Stomach (tissue), 9 donors: ENCODE data around the gene RASSF3. TPM values are rescaled to one million over a fixed set of nuclear protein-coding genes. Genes with fewer than 3 reads are reported as not detected.

Source experiments
- DNase-seq, 2 donors: peaks; one replicate each; pipeline versions ENCODE4 v3.0.0 to v3.0.0-alpha.2; 2013 to 2019
- H3K27ac ChIP-seq, 5 donors: fragments of 200-600 bp in 4 of 5; sonication (generic) in 4 of 5; one replicate each; pipeline ENCODE4 v1.5.1; 2013 to 2019; ENCODE audit warnings: mild to moderate bottlenecking in 1 of 5, moderate library complexity in 1 of 5
- H3K27me3 ChIP-seq, 3 donors: fragments of 200-600 bp; sonication (generic); one replicate each; pipeline ENCODE4 v1.5.1; 2017 to 2019; ENCODE audit warnings: mixed run types in 1 of 3
- H3K36me3 ChIP-seq, 4 donors: fragments of 200-600 bp; sonication (generic); 1 replicate in 3 of 4; 2 replicates in 1 of 4; pipeline ENCODE4 v1.5.1; 2016 to 2019
- H3K4me1 ChIP-seq, 4 donors: fragments of 200-600 bp; sonication (generic); one replicate each; pipeline ENCODE4 v1.5.1; 2016 to 2019
- H3K4me3 ChIP-seq, 4 donors: fragments of 200-600 bp; sonication (generic) in 3 of 4; one replicate each; pipeline ENCODE4 v1.5.1; 2016 to 2019; ENCODE audit warnings: mild to moderate bottlenecking in 1 of 4
- H3K9me3 ChIP-seq, 4 donors: fragments of 200-600 bp; sonication (generic); one replicate each; pipeline ENCODE4 v1.5.1; 2016 to 2019
- EP300 ChIP-seq: sonication (generic); formaldehyde crosslinking; IDR thresholded peaks from one replicate; pipeline ENCODE4 v1.6.1; 2017; ENCODE audit warnings: antibody characterized with exemption
- POLR2A ChIP-seq, 4 donors: fragments of 450-650 bp; IDR thresholded peaks; one replicate each; pipeline ENCODE4 v1.6.1; 2016; ENCODE audit warnings: antibody characterized with exemption in 4 of 4, control low read depth in 2 of 4, mild to moderate bottlenecking in 1 of 4, moderate library complexity in 1 of 4
- POLR2AphosphoS5 ChIP-seq, 3 donors: sonication (generic); formaldehyde crosslinking; IDR thresholded peaks; one replicate each; pipeline ENCODE4 v1.6.1; 2016; ENCODE audit warnings: antibody characterized with exemption in 3 of 3
- WGBS, 5 donors: extraction: QIAGEN DNeasy Blood & Tissue Kit in 3 of 5; methylation state at CpG; one replicate each; pipeline versions ENCODE4 v1.1.5 to v1.1.7; 2013 to 2018; 5-methylcytosine and 5-hydroxymethylcytosine counted together
- intact Hi-C: fragments of 100-400 bp; cut with DNase I; formaldehyde crosslinking; loops from one replicate; pipeline ENCODE4 v1.15.1; 2023; ENCODE audit warnings: low total_unique reads
- polyA plus RNA-seq, 3 donors: library from polyadenylated mRNA; stranded (reverse); fragments of 200-250 nt; gene quantifications; one replicate each; pipeline ENCODE4 v1.2.3, GENCODE V29; 2013
- total RNA-seq, 5 donors: library from RNA; depleted of rRNA; stranded (reverse); fragments of >200 nt; gene quantifications; one replicate each; pipeline versions ENCODE4 v1.1.0 to v1.2.3, GENCODE V29; 2014 to 2016
- TF ChIP-seq, protein P1 (sequence below), 7 experiments: fragments of 450-650 bp in 4 of 7; fragments of 200-600 bp in 3 of 7; sonication (generic) in 3 of 7; IDR thresholded peaks; one replicate each; pipeline ENCODE4 v1.5.1; 2016 to 2019; ENCODE audit warnings: antibody characterized with exemption in 7 of 7, control low read depth in 2 of 7, mild to moderate bottlenecking in 1 of 7
- donor health status: healthy with polysubstance abuse.
- donor health status: Bipolar disorder and iron deficiency.
- donor health status: healthy.

RASSF3 gene
- total and polyA plus RNA-seq, 8 donors, result 29.3 to 109 (median 54.8) TPM

DNA sequence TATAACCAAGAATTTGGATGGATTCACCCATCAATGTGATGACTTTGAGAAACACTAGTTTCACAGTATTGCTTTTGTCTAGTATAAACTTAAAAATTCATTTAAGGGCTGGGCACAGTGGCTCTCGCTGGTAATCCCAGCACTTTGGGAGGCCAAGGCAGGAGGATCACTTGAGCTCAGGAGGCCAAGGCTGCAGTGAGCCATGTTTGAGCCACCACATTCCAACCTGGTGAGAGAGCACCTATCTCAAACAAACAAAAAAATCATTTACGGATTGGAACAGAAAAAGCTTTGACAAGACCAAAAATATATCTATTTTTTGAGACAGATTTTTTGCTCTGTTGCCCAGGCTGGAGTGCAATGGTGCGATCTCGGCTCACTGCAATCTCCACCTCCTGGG, 121.4 kb downstream of the RASSF3 start:
- Histone ChIP-seq H3K36me3 (peaks cover 8 to 78% (median 74%) of the 10 kb centered on the region in 4 donors), H3K27me3 (no peaks in the 10 kb centered on the region), H3K9me3 (no peaks in the 10 kb centered on the region), H3K4me3 (no peak overlapping the region), H3K27ac (no peak overlapping the region), H3K4me1 (peaks cover 0 to 9% (median 0%) of the 10 kb centered on the region in 4 donors)
- TF ChIP-seq, protein P1, sequence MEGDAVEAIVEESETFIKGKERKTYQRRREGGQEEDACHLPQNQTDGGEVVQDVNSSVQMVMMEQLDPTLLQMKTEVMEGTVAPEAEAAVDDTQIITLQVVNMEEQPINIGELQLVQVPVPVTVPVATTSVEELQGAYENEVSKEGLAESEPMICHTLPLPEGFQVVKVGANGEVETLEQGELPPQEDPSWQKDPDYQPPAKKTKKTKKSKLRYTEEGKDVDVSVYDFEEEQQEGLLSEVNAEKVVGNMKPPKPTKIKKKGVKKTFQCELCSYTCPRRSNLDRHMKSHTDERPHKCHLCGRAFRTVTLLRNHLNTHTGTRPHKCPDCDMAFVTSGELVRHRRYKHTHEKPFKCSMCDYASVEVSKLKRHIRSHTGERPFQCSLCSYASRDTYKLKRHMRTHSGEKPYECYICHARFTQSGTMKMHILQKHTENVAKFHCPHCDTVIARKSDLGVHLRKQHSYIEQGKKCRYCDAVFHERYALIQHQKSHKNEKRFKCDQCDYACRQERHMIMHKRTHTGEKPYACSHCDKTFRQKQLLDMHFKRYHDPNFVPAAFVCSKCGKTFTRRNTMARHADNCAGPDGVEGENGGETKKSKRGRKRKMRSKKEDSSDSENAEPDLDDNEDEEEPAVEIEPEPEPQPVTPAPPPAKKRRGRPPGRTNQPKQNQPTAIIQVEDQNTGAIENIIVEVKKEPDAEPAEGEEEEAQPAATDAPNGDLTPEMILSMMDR (IDR thresholded peaks at IDR 0.05), result no peak
- no peak for TF ChIP-seq EP300
- no peak for TF ChIP-seq POLR2A (IDR thresholded peaks at IDR 0.05)
- no peak for TF ChIP-seq POLR2AphosphoS5 (IDR thresholded peaks at IDR 0.05)
- 92 to 97% (median 92%) methylated on average over 4 of the region's 4 CpGs for WGBS, 5 donors
- intact Hi-C loops, result no loop called here
- no peak for DNase-seq

GRCh38 chr12:64733857-64734256, 123.6 kb downstream of the RASSF3 start:
- Histone ChIP-seq H3K36me3 (peaks cover 16 to 79% (median 73%) of the 10 kb centered on the region in 4 donors), H3K9me3 (no peaks in the 10 kb centered on the region), H3K4me1 (peaks cover 0 to 9% (median 0%) of the 10 kb centered on the region in 4 donors), H3K4me3 (no peak overlapping the region), H3K27ac (no peak overlapping the region), H3K27me3 (no peaks in the 10 kb centered on the region)
- DNase-seq, result no peak
- intact Hi-C loops, result no loop called here
- 68 to 90% (median 80%) methylated on average over 4 of the region's 4 CpGs for WGBS, 5 donors
- TF ChIP-seq POLR2A (IDR thresholded peaks at IDR 0.05) (no peak), EP300 (no peak), POLR2AphosphoS5 (IDR thresholded peaks at IDR 0.05) (no peak)
- TF ChIP-seq, protein P1 (IDR thresholded peaks at IDR 0.05), result no peak

GRCh38 chr12:64735442-64735841, 125.1 kb downstream of the RASSF3 start:
- intact Hi-C loops, result no loop called here
- peaks cover 0 to under 1% (median 0%) of the 10 kb centered on the region in 4 donors for H3K4me1 ChIP-seq
- H3K27ac ChIP-seq, result no peak overlapping the region
- H3K9me3 ChIP-seq, result no peaks in the 10 kb centered on the region
- H3K4me3 ChIP-seq, result no peak overlapping the region
- peaks cover 30 to 89% (median 86%) of the 10 kb centered on the region in 4 donors for H3K36me3 ChIP-seq
- DNase-seq, result no peak
- H3K27me3 ChIP-seq, result no peaks in the 10 kb centered on the region
- no peak for TF ChIP-seq EP300
- TF ChIP-seq, protein P1 (IDR thresholded peaks at IDR 0.05), result no peak
- TF ChIP-seq POLR2AphosphoS5 (IDR thresholded peaks at IDR 0.05), result no peak
- no peak for TF ChIP-seq POLR2A (IDR thresholded peaks at IDR 0.05)

- H3K4me1 ChIP-seq, result no peaks in the 10 kb centered on the region
- no peaks in the 10 kb centered on the region for H3K9me3 ChIP-seq
- no peak for DNase-seq
- H3K27me3 ChIP-seq, result no peaks in the 10 kb centered on the region
- WGBS, 5 donors, result 20 to 40% (median 29%) methylated on average over 1 of the region's 1 CpG
- H3K4me3 ChIP-seq, result no peak overlapping the region
- H3K27ac ChIP-seq, result no peak overlapping the region
- H3K36me3 ChIP-seq, result peaks cover 32 to 93% (median 86%) of the 10 kb centered on the region in 4 donors
- intact Hi-C loops, result no loop called here
- no peak for TF ChIP-seq EP300
- TF ChIP-seq, protein P1 (IDR thresholded peaks at IDR 0.05), result no peak
- TF ChIP-seq POLR2AphosphoS5 (IDR thresholded peaks at IDR 0.05), result no peak
- no peak for TF ChIP-seq POLR2A (IDR thresholded peaks at IDR 0.05)
Measured at GRCh38 chr12:64736771-64737170, 126.5 kb downstream of the RASSF3 start.
